Cerebellar cortex (tissue), 1 donor: Measurements from ENCODE around the gene KRTAP1-3.
"Not testable (repeated sequence)": the region's sequence is repeated elsewhere in the genome, so short reads cannot be mapped to it uniquely, and the experiment has no call there.

Experiments
- DNase-seq: peaks from one replicate; pipeline ENCODE4 v3.0.0-alpha.2; 2015; ENCODE audit warnings: low spot score

The KRTAP1-3 gene

DNA sequence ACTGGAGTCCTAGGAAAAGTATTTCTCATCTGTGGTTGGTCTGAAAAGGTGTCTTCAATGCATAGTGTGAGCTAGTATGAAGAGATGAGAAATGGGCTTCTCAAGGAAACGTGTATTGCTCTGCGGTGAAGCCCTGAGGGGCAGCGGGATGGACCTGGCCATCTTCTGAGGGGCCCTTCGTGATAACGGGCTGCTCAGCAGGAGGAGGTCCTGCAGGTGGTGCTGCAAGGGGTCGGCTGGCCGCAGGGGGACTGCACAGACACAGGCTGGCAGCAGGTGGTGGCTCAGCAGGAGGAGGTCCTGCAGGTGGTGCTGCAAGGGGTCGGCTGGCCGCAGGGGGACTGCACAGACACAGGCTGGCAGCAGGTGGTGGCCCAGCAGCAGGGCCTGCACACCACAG is 19.9 kb upstream of the KRTAP1-3 start:
- DNase-seq, result not testable (repeated sequence)

DNA sequence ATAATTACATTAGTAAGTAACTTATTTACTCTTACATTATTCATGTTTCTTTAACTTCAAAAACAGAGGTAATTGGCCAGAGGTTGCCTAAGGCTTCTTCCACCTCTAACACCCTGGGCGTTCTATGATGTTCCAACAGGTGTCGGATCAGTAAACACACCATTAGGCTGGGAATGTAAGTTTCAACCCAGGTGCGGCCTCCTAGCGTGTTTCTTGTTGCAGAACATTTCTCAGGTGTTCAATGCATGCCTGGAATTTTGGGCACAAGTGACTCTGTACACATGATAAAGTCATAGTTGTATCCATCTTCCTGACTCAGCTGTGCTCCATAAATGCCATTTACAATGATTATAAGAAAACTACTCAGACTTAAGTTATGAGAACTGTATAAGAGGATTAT is 19.4 kb upstream of the KRTAP1-3 start:
- no peak for DNase-seq

DNA sequence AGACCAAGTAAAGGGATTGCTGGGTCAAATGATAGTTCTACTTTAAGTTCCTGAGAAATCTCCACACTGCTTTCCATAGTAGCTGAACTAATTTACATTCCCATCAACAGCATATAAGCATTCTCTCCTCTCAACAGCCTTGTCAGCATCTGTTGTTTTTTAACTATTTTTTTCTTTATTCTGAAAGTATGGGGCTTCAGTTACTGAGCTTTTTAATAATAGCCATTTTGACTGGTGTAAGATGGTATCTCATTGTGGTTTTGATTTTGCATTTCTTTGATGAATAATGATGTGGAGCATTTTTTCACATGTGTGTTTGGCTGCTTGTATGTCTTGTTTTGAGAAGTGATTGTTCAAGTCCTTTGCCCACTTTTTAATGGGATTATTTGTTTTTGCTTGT is 17.9 kb upstream of the KRTAP1-3 start:
- DNase-seq, result no peak

DNA sequence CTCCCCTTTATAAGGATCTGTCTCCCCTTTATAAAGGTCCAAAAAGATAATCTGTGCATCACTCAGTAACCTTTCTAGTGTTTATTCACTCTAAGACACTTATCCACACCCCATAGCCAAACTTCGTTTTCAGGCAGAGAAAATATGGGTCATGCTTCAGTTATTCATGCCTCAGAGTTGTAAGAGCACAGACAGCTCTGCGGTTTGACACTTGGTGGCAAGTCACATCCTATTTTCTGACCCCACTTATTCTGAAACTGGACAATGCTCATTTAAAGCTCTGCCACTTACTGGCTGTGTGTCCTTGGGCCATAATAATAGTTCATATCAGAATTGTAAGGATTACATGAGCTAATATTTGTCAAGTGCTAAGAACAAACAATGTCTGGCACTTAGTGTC is 14.4 kb upstream of the KRTAP1-3 start:
- DNase-seq, result no peak

DNA sequence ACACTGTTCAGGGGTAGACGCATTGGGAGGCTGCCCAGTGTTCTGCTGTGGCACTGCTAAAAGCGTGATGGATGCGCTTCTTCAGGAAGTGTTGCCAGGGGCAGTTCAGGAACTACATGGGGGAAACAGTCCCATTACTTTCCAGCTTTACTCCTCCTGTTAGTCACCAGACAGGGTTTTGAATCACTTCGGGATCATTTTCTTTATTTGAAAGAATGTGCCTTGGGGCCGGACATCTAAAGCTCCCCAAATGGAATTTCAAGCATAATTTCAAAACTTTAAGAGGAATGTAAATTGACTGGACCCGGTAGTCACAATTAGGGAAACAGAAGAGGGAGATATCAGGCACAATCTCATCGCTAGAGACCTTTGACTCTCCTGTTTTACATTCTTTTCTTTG is 13.8 kb upstream of the KRTAP1-3 start:
- DNase-seq, result no peak

DNA sequence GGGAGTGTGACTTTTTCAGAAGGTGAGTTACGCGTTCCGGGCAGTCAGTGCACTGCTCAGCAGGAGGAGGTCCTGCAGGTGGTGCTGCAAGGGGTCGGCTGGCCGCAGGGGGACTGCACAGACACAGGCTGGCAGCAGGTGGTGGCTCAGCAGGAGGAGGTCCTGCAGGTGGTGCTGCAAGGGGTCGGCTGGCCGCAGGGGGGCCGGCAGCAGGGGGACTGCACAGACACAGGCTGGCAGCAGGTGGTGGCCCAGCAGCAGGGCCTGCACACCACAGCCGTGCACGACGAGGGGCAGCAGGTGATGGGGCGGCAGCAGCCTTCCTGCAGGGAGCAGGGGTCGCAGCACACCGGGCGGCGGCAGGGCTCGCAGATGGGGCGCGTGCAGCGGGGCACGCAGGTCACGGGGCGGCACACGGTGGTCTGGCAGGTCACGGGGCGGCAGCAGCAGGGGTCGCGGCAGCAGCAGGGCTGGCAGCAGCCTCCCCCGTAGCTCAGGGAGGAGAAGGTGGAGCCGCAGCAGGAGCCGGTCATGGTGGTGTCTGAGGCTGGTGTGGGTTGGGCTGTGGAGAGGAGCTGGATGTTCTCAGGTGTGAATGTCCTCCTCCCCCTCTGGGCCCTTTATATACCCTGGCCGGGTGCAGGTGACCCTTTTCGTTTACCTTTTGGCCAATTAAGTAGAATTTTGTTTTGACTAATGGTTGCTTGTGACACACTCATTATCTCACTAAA is 12.2 kb upstream of the KRTAP1-3 start, which contains the start of gene KRTAP2-1:
Gene KRTAP2-1 (minus strand): TSS at position 582 of the 731 bp plus-strand sequence. CDS start 49 bp downstream, at position 533.
- DNase-seq, result not testable (repeated sequence)

DNA sequence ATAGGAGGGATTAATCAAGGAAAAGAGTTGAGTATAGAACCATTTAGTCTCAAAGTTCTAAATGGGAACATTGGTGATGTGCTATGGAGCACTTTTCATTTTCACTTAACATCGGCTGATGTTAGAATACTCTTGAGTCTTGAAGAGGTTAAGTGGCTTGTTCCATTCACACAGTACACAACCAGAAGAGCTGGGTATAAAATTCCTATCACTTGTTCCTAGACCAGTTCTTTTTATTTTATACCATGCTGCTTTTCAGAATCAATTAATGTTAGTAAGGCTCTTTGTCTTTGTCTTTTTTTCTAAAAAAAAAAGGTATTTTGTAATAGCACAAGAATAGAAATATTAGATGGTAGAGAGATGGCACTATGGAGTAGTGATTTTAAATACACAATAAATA is 8.3 kb upstream of the KRTAP1-3 start:
- DNase-seq, result no peak

DNA sequence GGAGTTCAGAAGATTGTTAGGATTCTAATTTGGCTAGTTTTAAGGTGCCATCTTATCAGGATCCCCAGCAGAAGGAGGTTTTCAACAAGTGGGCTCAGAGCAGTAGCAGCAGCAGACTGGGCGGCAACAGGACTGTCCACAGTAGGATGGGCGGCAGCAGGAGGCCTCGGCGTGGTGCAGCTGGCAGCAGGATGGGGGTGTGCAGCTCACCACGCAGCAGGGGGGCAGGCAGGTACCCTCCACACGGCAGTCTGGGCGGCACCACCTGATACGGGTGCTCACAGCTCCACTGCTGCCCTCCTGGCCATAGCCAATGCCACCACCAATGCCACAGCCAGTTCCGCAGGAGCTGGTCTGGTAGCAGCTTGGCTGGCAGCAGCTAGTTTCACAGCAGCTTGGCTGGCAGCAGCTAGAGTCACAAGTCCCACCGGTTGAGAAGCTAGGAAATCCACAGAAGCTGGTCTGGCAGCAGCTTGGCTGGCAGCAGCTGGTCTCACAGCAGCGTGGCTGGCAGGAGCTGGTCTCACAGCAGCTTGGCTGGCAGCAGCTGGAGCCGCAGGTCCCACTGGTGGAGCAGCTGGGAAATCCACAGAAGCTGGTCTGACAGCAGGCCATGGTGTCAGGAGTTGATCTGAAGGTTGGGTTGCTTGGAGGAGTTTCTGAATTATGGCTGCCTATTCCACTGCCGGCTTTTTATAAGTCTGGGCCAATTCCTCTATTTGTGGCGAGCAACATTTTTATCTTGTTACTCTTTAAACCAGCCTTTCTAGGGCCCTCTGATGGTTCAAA is 6.3 kb upstream of the KRTAP1-3 start, which contains the start of gene KRTAP1-1:
Gene KRTAP1-1 (minus strand): TSS at position 668 of the 789 bp plus-strand sequence. CDS start 53 bp downstream, at position 615.
- DNase-seq, result not testable (repeated sequence)

DNA sequence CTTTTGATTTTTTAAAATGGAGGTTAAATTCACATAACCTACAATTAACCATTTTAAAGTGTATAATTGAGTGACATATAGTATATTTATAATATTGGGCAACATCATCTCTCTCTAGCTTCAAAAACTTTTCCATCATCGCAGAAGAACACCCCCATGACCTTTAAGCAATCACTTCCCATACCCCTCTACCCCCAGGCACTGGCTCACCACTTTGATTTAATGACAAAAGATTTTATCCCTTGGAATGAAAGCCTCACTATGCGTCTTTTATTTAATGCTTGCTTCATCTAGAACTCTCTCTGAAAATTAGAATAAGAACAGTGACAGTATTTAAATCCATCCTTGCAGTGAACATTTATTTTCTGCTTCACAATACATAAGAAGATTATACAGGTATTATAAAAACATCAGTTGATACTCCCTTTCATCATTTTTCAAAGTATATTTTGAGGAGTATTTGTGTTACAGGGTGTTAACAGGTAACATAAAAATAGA is 3.2 kb upstream of the KRTAP1-3 start:
- DNase-seq, result no peak

DNA sequence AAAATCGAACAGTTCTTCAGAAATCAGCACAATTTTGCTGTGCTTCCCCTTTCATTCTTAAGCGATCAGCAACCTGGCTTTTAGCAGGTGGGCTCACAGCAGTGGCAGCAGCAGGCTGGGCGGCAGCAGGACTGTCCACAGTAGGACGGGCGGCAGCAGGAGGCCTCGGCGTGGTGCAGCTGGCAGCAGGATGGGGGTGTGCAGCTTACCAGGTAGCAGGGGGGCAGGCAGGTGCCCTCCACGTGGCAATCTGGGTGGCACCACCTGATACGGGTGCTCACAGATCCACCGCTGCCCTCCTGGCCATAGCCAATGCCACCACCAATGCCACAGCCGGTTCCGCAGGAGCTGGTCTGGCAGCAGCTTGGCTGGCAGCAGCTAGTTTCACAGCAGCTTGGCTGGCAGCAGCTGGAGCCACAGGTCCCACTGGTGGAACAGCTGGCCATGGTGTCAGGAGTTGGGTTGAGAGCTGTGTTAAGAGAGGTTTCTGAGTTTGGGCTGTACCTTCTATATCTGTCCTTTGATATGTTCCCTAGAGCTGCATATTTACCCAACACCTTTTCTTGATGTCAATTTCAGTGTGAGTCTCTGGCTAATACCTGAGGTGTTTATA is 4.9 kb downstream of the KRTAP1-3 start, which contains the start of gene KRTAP1-4:
Gene KRTAP1-4 (minus strand): TSS at position 563 of the 613 bp plus-strand sequence. CDS start 117 bp downstream, at position 446.
- DNase-seq, result no peak

DNA sequence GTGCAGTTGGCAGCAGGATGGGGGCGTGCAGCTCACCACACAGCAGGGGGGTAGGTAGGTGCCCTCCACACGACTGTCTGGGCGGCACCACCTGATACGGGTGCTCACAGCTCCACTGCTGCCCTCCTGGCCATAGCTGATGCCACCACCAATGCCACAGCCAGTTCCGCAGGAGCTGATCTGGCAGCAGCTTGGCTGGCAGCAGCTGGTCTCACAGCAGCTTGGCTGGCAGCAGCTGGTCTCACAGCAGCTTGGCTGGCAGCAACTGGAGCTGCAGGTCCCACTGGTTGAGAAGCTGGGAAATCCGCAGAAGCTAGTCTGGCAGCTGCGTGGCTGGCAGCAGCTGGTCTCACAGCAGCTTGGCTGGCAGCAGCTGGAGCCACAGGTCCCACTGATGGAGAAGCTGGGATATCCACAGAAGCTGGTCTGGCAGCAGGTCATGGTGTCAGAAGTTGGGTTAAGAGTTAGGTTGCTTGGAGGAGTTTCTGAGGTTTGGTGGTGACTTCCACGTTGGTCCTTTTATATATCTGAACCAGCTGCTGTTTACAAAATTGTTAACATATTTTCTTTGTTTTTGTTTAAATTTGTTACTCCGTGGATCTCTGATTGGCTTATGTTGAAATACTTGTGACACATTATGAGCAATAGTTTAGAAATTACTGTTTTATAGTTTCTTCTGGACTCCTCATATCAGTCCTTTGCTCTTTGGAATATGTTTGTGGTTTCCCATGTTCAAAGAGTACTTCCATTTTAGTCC is 7.8 kb downstream of the KRTAP1-3 start, which contains the start of gene KRTAP1-5:
Gene KRTAP1-5 (minus strand): TSS at position 494 of the 757 bp plus-strand sequence. CDS start 53 bp downstream, at position 441.
- no peak for DNase-seq

DNA sequence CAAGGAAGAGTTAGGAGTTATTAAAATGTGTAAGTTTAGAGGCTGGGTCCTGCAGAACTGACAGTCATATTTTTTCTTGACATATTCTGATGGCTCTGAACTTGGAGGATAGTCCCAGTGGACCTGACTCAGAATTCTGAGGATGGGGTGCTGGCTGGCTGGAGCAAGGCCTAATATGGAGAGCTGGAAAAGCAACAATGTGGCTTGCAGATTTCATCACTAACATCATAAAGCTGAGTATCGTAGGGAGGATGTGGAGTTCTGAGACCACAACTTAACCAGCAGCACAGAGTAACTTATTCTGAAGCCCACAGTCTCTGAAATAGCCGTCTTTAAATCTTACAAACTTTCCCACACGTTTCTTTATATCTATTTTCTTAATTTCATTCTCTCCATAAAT is 10.0 kb downstream of the KRTAP1-3 start:
- DNase-seq, result no peak

DNA sequence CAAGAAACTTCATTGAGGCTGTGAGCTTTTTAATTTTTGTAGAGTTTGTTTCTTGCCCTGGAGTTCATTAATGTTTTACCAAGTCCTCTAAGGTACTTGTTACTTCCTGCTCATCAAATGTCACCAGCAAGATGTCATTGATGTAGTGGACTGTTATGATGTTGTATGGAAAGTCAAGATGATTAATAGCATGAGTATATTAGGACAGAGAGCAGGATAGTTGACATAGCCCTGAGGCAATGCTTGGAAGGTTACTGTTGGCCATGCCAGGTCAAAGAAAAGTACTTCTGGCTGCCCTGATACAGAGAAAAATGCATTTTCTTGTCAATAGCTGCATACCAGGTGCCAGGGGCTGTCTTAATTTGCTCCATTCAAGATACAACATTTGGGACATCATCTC is 14.3 kb downstream of the KRTAP1-3 start:
- DNase-seq, result no peak

DNA sequence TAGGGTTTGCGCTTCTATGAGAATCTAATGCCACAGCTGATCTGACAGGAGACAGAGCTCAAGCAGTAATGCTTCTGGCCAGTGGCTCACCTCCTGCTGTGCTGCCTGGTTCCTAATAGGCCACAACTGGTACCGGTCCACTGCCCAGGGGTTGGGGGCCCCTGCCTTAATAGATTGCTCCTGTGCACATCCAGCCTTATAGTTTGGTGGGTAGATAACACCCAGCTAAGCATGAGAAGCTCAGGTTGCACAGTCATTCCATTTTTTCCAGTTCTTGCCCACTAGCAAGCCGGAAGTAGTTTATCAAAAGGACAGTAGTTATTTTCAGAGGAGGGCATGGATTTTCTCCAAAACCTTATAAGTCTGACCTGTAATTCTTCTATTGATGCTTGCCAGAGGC is 15.3 kb downstream of the KRTAP1-3 start:
- DNase-seq, result no peak

DNA sequence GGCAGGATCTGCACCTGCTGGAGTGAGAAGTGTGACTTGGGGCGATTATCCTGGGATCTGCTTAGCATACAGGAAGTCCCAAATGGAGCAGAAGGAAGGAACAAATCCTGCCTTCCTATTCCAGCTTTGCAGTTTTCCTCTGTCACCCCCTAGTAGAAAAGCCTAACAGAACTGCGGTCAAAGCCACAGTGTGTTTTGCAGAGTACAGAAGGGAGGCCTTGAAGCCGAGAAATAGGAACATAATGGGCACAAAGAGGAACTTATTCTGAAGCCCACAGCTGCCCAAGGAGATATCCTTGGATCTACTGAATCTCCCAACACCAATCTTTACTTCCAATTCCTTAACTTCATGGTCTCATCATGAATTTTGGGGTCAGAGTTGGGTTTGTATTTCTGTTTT is 16.1 kb downstream of the KRTAP1-3 start:
- DNase-seq, result no peak

DNA sequence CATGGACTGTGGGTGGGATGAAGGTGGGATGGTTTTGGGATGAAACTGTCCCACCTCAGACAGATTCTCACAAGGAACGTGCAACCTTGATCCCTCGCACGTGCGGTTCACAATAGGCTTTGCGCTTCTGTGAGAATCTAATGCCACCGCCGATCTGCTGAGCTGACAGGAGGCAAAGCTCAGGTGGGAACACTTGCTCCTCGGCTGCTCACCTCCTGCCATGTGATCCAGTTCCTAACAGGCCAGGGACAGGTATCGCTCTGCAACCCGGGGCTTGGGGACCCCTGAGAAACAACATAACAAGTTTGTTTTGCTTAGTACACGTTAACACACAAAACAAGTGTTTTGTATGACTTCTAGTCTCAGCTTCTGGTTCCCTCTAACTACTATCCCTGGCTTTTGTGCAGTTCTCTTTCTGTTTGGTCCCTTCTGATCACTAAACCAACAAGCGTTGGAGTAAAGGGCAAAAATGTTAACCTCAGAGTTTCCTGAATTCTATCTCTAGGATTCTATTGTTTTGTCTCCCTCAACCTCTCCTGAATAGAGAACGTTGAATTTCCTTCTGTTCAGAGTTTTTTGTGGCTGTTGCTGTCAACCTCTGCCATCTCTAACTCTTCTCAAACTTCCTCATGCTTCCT is 18.0 kb downstream of the KRTAP1-3 start:
- DNase-seq, result no peak

DNA sequence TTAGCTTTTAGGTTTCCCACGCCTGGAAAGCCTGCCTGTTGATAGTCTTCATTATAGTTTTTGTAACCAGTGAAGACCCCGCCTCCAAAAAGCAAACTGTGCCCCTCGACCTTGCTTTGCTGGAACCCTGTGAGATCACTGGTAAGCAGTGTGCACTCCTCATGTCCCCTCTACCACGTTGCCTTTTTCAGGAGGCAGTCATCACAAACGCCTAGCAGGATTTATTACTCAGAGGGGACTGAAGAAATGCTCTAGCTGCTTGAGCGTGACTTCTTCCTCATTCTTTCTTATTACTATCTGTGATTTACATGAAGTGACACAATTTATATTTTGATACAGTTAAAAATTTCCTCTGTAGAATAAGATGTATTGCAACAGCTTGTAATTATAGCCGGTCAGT is 19.2 kb downstream of the KRTAP1-3 start:
- no peak for DNase-seq

DNA sequence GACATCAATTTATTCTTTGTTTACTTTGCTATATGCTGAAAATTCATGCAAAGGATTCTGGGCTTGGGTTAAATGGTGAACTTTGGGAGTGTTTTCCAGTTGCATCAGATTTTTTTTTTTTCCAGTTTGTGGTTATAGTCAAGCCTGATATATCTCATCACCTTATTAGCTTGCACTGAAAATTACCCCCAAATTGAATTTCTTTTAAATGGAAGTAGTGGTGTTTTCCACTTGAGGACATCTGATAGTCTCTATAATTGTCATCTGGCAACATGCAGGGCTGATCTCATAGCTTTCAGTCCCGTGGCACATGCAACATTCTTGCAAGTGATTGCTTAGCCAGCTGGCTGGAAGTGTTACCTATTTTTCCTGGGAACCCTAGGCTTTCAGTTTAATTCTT is 21.1 kb downstream of the KRTAP1-3 start:
- peak; percentile 69 for DNase-seq

DNA sequence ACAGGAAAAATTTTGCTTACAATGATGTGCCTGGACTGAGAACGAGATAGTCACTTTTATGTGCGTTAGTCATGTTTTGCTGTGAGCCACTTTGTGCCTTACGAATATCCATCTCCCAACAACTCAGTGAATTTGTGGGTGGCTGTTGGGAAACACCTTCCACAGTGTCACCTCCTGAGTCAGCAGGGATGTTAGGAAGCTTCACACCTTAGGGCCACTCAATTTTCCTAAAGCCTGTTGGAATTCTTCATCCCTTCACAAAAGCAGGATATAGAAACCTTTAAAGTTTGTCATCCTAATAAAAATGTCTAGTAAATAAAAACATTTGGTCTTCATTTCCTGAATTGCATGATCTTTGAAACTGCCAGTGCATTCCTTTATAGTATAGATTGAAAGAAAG is 21.5 kb downstream of the KRTAP1-3 start:
- DNase-seq, result no peak

DNA sequence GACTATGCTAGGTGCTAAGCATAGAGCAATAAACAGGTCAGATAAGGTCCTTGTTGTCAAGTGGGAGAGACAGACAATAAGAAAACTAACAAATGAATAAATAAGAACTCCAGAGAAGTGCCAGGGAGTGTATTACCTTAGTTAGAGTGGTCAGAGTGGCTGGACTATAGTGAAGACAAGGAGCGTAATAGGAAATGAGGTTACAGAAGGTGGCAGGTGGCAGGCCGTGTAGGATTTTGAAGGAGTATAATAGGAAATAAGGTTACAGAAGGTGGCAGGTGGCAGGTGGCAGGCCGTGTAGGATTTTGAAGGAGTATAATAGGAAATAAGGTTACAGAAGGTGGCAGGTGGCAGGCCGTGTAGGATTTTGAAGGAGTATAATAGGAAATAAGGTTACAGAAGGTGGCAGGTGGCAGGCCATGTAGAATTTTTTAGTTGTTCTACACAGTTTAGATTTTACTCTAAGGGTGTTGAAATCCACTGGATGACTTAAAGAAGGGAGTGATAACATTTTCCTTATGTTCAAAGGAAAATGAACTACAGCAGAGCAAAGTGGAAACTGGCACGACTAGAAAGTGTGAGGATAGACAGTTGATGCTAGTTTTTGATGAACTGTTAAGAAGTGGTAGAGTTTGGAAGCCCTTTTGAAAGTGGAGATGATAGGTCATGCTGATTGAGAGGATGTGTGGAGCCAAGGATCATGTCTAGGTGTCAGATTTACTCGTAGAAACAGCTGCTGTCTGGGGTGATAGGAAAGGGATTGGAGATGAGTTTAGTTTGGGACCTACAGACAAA is 22.2 kb downstream of the KRTAP1-3 start:
- peak; percentile 53 for DNase-seq
